Measurements from ENCODE around the gene HFE. TPM values are rescaled to one million over a fixed set of nuclear protein-coding genes. Genes with fewer than 3 reads are reported as not detected.

HFE gene
- total and polyA plus RNA-seq, 4 donors, result 6.3 to 12.7 (median 8.2) TPM

GRCh38 chr6:26065952-26066380 is 21.3 kb upstream of the HFE start:
- peak overlapping the region in 1 of 2 donors; percentile 87 for H3K9ac ChIP-seq (ENCODE audit: low read depth in 1 of 2, low read length in 2 of 2)
- H3K27ac ChIP-seq (ENCODE audit: low read depth in 1 of 2, low read length in 2 of 2), result peak overlapping the region; percentile 61 to 70
- no peak for TF ChIP-seq EGR1 (IDR thresholded peaks at IDR 0.05; ENCODE audit: low read depth in 2 of 2)
- TF ChIP-seq MAX (IDR thresholded peaks at IDR 0.05), result peak; percentile 25
- peak; percentile 22 to 32 for TF ChIP-seq RXRA (IDR thresholded peaks at IDR 0.05)
- TF ChIP-seq ATF3 (IDR thresholded peaks at IDR 0.05), result no peak
- TF ChIP-seq YY1 (IDR thresholded peaks at IDR 0.05), result peak; percentile 88
- no peak for TF ChIP-seq FOXA1 (IDR thresholded peaks at IDR 0.05)
- peak; percentile 69 for TF ChIP-seq REST (IDR thresholded peaks at IDR 0.05)
- TF ChIP-seq FOXA2 (IDR thresholded peaks at IDR 0.05), result no peak
- TF ChIP-seq TAF1 (conservative IDR thresholded peaks at IDR 0.05), result no peak
- peak; percentile 67 for TF ChIP-seq SP1 (IDR thresholded peaks at IDR 0.05)
- no peak for TF ChIP-seq NR2F2 (IDR thresholded peaks at IDR 0.05)
- TF ChIP-seq HNF4A (conservative IDR thresholded peaks at IDR 0.05), result peak in 1 of 2 donors; percentile 12
- TF ChIP-seq RAD21 (IDR thresholded peaks at IDR 0.05), result peak; percentile 91 to 97
- TF ChIP-seq JUND (IDR thresholded peaks at IDR 0.05), result peak; percentile 23 to 26
- TF ChIP-seq HNF4G (IDR thresholded peaks at IDR 0.05), result no peak
- TF ChIP-seq GABPA (IDR thresholded peaks at IDR 0.05 in 1 of 2, conservative IDR thresholded peaks at IDR 0.05 in 1 of 2), result no peak
- TF ChIP-seq CTCF (IDR thresholded peaks at IDR 0.05; ENCODE audit: low read depth, low read length, missing input control), result peak; percentile 86
- peak; percentile 44 for TF ChIP-seq ZBTB33 (IDR thresholded peaks at IDR 0.05)
- under 1% methylated on average over 4 of the region's 4 CpGs for whole genome bisulfite sequencing
- H3K4me1 ChIP-seq (ENCODE audit: control insufficient read depth in 4 of 4, insufficient read depth in 4 of 4, low read length in 3 of 4), result peaks cover 0 to 4% (median 2%) of the 10 kb centered on the region in 4 donors
- H3K4me3 ChIP-seq (ENCODE audit: low read depth in 1 of 3, low read length in 3 of 3), result no peak overlapping the region
- no peaks in the 10 kb centered on the region for H3K36me3 ChIP-seq (ENCODE audit: control insufficient read depth in 4 of 4, insufficient read depth in 3 of 4, low read depth in 1 of 4, low read length in 3 of 4)
- peak; percentile 60 for DNase-seq (ENCODE audit: low spot score)
- H3K9me3 ChIP-seq (ENCODE audit: control insufficient read depth in 4 of 4, low read length in 3 of 4), result no peaks in the 10 kb centered on the region
- H3K27me3 ChIP-seq (ENCODE audit: control insufficient read depth in 4 of 4, insufficient read depth in 4 of 4, low read length in 3 of 4), result no peaks in the 10 kb centered on the region
